Activated B cell treated with CpG ODN at 0.5 μM for 24 hours (primary cell): Measurements from ENCODE around the gene PKN3. TPM values are rescaled to one million over a fixed set of nuclear protein-coding genes. Genes with fewer than 3 reads are reported as not detected.

Source experiments
- ATAC-seq: fragments of 200-7000 bp; cut with Tn5 transposase; one replicate; pipeline ENCODE4 v1.10.0; 2021; ENCODE audit warnings: low read depth, mild to moderate bottlenecking, moderate library complexity
- CTCF ChIA-PET: fragments of 350-600 bp; sonication (Branson Sonifier 250); formaldehyde crosslinking; loops from one replicate; lab custom pipeline; 2021; ENCODE audit warnings: antibody characterized with exemption; lab: Charles Lee
- POLR2A ChIA-PET: fragments of 350-600 bp; sonication (Branson Sonifier 250); formaldehyde crosslinking; loops from one replicate; lab custom pipeline; 2021; ENCODE audit warnings: antibody characterized with exemption; lab: Charles Lee
- DNase-seq: peaks from one replicate; pipeline ENCODE4 v3.0.0; 2022
- H3K27ac Mint-ChIP-seq: one replicate; pipeline ENCODE4 v1.8.0; 2020; ENCODE audit warnings: mixed read lengths
- H3K27me3 Mint-ChIP-seq: one replicate; pipeline ENCODE4 v1.8.0; 2021; ENCODE audit warnings: mixed read lengths
- H3K36me3 Mint-ChIP-seq: one replicate; pipeline ENCODE4 v1.8.0; 2021; ENCODE audit warnings: low read depth, mixed read lengths
- H3K4me1 Mint-ChIP-seq: one replicate; pipeline ENCODE4 v1.8.0; 2021; ENCODE audit warnings: mixed read lengths
- H3K4me3 Mint-ChIP-seq: one replicate; pipeline ENCODE4 v1.8.0; 2020; ENCODE audit warnings: mild to moderate bottlenecking, mixed read lengths
- H3K9me3 Mint-ChIP-seq: one replicate; pipeline ENCODE4 v1.8.0; 2020; ENCODE audit warnings: mixed read lengths
- intact Hi-C: fragments of 100-400 bp; cut with micrococcal nuclease; formaldehyde crosslinking; loops from one replicate; pipeline ENCODE4 v1.15.1; 2024
- total RNA-seq: library from RNA; stranded (reverse); gene quantifications from 2 replicates; pipeline ENCODE4 v1.2.3, GENCODE V29; 2022
- TF ChIP-seq, protein P1 (sequence below): fragments of 200-600 bp; IDR thresholded peaks from one replicate; pipeline ENCODE4 v1.8.0; 2022; ENCODE audit warnings: antibody characterized with exemption, mild to moderate bottlenecking

Gene PKN3
- total RNA-seq, 1 donor from 2014 or later, result 17.4 TPM

DNA sequence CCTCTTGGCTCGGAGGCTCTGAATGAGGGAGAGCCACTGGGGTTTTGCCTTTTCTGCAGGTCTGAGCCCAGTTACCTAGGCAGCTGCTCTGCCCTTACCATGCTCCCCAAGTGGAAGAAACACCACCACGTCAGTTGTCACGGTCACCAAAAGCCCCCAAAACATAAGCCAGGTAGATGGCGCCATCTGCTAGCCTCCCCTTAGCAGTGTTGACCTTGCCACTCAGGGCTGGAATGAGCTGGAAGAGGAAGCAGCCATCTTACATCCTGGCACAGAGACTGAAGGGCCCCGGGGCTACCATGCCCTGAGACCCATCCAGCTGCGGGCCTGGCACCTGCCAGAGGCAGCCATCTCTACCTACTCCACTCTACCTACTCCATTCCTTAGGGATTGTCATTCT lies 62.1 kb downstream of the PKN3 start:
- TF ChIP-seq, protein P1, sequence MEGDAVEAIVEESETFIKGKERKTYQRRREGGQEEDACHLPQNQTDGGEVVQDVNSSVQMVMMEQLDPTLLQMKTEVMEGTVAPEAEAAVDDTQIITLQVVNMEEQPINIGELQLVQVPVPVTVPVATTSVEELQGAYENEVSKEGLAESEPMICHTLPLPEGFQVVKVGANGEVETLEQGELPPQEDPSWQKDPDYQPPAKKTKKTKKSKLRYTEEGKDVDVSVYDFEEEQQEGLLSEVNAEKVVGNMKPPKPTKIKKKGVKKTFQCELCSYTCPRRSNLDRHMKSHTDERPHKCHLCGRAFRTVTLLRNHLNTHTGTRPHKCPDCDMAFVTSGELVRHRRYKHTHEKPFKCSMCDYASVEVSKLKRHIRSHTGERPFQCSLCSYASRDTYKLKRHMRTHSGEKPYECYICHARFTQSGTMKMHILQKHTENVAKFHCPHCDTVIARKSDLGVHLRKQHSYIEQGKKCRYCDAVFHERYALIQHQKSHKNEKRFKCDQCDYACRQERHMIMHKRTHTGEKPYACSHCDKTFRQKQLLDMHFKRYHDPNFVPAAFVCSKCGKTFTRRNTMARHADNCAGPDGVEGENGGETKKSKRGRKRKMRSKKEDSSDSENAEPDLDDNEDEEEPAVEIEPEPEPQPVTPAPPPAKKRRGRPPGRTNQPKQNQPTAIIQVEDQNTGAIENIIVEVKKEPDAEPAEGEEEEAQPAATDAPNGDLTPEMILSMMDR, result no peak
- intact Hi-C loops, result no loop called here
- no peak overlapping the region for H3K4me3 Mint-ChIP-seq
- no peaks in the 10 kb centered on the region for H3K27me3 Mint-ChIP-seq
- H3K4me1 Mint-ChIP-seq, result peaks cover 4% of the 10 kb centered on the region
- ChIA-PET CTCF (no interaction called here), POLR2A (no interaction called here)
- DNase-seq (no peak), ATAC-seq (no peak)
- no peaks in the 10 kb centered on the region for H3K9me3 Mint-ChIP-seq
- H3K27ac Mint-ChIP-seq, result no peak overlapping the region
- H3K36me3 Mint-ChIP-seq, result peaks cover 11% of the 10 kb centered on the region

DNA sequence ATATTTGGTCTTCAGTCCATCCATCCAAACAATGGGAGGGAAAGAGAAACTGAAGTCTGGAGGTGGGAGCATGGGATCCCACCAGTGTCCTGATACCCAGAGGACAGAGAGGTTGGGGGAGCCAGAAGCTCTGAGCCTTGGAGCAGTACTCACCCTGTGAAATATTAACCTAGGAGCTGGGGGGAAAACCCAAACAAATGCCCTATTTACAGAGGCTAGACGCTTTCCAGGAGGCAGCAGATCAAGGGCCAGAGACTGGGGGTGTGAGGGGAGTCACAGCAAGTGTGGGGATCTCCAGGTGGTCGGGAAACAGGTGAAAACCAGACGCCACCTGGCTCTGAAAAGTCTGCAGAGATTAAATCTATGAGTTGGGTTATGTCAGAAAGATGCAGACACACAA lies 63.2 kb downstream of the PKN3 start:
- DNase-seq, result no peak
- TF ChIP-seq, protein P1, result no peak
- peaks cover 11% of the 10 kb centered on the region for H3K36me3 Mint-ChIP-seq
- POLR2A ChIA-PET, result no interaction called here
- no peak for ATAC-seq
- intact Hi-C loops, result no loop called here
- H3K27me3 Mint-ChIP-seq, result no peaks in the 10 kb centered on the region
- H3K27ac Mint-ChIP-seq, result no peak overlapping the region
- H3K4me3 Mint-ChIP-seq, result no peak overlapping the region
- H3K9me3 Mint-ChIP-seq, result no peaks in the 10 kb centered on the region
- CTCF ChIA-PET, result no interaction called here
- peaks cover 12% of the 10 kb centered on the region for H3K4me1 Mint-ChIP-seq

DNA sequence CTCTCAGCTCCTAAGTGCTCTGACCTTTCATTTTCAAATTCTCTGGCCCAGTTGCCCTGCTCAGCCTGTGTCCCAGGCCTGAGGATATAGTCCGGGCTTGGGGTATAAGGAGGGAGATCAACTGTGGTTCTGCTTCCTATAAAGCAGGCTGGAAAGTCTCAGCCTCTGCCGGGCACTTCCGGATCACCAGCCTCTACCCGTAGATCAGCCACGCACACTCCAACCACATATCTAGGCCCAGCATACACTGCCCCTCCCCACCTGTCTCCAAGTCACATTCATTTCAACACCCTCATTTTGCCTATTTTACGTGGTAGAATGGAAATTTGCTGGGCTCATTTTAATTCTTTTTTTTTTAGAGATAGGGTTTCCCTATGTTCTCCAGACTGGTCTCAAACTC lies 66.3 kb downstream of the PKN3 start:
- no peak overlapping the region for H3K27ac Mint-ChIP-seq
- ATAC-seq, result no peak
- no peaks in the 10 kb centered on the region for H3K9me3 Mint-ChIP-seq
- intact Hi-C loops, result no loop called here
- ChIA-PET CTCF (no interaction called here), POLR2A (interaction anchor here (0.5 to 0.9 kb wide), 3 partner anchors 16 to 840 kb away, joined by 3 to 5 read pairs (median 3); no protein-coding TSS in a partner anchor)
- TF ChIP-seq, protein P1, result no peak
- no peak overlapping the region for H3K4me3 Mint-ChIP-seq
- peaks cover 13% of the 10 kb centered on the region for H3K36me3 Mint-ChIP-seq
- H3K4me1 Mint-ChIP-seq, result peaks cover 25% of the 10 kb centered on the region
- no peaks in the 10 kb centered on the region for H3K27me3 Mint-ChIP-seq
- no peak for DNase-seq

Other genes starting within 250 kb of the PKN3 start
- 41.2 and 45.7 TPM in 2 replicates for gene ODF2, start 246.5 kb upstream of the PKN3 start, total RNA-seq
- 28.8 and 31.8 TPM in 2 replicates for gene GLE1, start 197.8 kb upstream of the PKN3 start, total RNA-seq
- gene SPTAN1, start 149.9 kb upstream of the PKN3 start, total RNA-seq, result 208 and 237 TPM in 2 replicates
- 58.0 and 60.2 TPM in 2 replicates for gene DYNC2I2, start 45.7 kb upstream of the PKN3 start, total RNA-seq
- 762 and 801 TPM in 2 replicates for gene SET, start 13.3 kb upstream of the PKN3 start, total RNA-seq
- 40.0 and 40.7 TPM in 2 replicates for gene ZDHHC12, start 21.6 kb downstream of the PKN3 start, total RNA-seq
- gene ZER1, start 69.4 kb downstream of the PKN3 start, total RNA-seq, result 24.0 and 26.0 TPM in 2 replicates
- gene TBC1D13, start 84.8 kb downstream of the PKN3 start, total RNA-seq, result 21.5 and 26.4 TPM in 2 replicates
- 14.6 and 16.9 TPM in 2 replicates for gene ENDOG, start 116.0 kb downstream of the PKN3 start, total RNA-seq
- gene SPOUT1, start 127.3 kb downstream of the PKN3 start, total RNA-seq, result 78.9 and 79.1 TPM in 2 replicates
- 2.0 and 4.3 TPM in 2 replicates for gene KYAT1, start 179.4 kb downstream of the PKN3 start, total RNA-seq
- 9.0 and 10.4 TPM in 2 replicates for gene LRRC8A, start 179.6 kb downstream of the PKN3 start, total RNA-seq
- gene PHYHD1, start 218.5 kb downstream of the PKN3 start, total RNA-seq, result 0.86 and 1.0 TPM in 2 replicates
- gene DOLK, start 245.1 kb downstream of the PKN3 start, total RNA-seq, result 9.0 and 10.3 TPM in 2 replicates
- gene NUP188, start 245.2 kb downstream of the PKN3 start, total RNA-seq, result 76.9 and 103 TPM in 2 replicates